Testis (tissue), 2 donors: Measurements from ENCODE around the gene DHRS7B.
"Not testable (repeated sequence)": the region's sequence is repeated elsewhere in the genome, so short reads cannot be mapped to it uniquely, and the experiment has no call there.

Experiments
- POLR2A ChIP-seq: fragments of 450-650 bp; IDR thresholded peaks from one replicate; pipeline ENCODE4 v1.6.1; 2017; ENCODE audit warnings: antibody characterized with exemption, mild to moderate bottlenecking, moderate library complexity
- TF ChIP-seq, protein P1 (sequence below), 3 experiments: fragments of 450-650 bp in 2 of 3; fragments of 200-600 bp in 1 of 3; sonication (generic) in 1 of 3; IDR thresholded peaks; one replicate each; pipeline ENCODE4 v1.5.1; 2016 to 2019; ENCODE audit warnings: antibody characterized with exemption in 3 of 3, mild to moderate bottlenecking in 2 of 3, moderate library complexity in 1 of 3

DNA sequence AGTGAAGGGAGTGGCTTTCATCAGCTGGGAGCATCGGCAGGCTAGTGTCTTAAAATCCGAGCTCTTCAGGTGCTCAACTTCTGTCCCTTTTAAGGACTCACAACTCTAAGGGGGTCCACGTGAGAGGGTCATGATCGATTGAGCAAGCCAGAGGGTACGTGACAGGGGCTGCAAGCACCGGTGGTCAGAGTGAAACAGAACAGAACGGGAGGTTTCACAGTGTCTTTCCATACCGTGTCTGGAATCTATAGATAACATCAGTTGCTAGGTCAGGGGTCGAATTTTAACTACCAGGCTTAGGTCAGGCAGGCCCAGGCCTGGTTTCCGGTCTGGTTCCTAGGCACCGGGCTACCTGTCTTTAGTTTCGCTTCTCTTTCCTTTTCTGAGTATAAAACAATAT, 15.3 kb downstream of the DHRS7B start:
- TF ChIP-seq, protein P1, sequence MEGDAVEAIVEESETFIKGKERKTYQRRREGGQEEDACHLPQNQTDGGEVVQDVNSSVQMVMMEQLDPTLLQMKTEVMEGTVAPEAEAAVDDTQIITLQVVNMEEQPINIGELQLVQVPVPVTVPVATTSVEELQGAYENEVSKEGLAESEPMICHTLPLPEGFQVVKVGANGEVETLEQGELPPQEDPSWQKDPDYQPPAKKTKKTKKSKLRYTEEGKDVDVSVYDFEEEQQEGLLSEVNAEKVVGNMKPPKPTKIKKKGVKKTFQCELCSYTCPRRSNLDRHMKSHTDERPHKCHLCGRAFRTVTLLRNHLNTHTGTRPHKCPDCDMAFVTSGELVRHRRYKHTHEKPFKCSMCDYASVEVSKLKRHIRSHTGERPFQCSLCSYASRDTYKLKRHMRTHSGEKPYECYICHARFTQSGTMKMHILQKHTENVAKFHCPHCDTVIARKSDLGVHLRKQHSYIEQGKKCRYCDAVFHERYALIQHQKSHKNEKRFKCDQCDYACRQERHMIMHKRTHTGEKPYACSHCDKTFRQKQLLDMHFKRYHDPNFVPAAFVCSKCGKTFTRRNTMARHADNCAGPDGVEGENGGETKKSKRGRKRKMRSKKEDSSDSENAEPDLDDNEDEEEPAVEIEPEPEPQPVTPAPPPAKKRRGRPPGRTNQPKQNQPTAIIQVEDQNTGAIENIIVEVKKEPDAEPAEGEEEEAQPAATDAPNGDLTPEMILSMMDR (IDR thresholded peaks at IDR 0.05), result not testable (repeated sequence)
- TF ChIP-seq POLR2A, result not testable (repeated sequence)
